GM18907 (cell line): ENCODE data around the gene JAM3.

Experiments
- ATAC-seq: cut with Tn5 transposase; IDR thresholded peaks from one replicate; pipeline ENCODE4 v1.9.1; 2021; ENCODE audit warnings: mild to moderate bottlenecking, moderate library complexity; ENCODE audit not compliant: unreplicated experiment

Gene JAM3

DNA sequence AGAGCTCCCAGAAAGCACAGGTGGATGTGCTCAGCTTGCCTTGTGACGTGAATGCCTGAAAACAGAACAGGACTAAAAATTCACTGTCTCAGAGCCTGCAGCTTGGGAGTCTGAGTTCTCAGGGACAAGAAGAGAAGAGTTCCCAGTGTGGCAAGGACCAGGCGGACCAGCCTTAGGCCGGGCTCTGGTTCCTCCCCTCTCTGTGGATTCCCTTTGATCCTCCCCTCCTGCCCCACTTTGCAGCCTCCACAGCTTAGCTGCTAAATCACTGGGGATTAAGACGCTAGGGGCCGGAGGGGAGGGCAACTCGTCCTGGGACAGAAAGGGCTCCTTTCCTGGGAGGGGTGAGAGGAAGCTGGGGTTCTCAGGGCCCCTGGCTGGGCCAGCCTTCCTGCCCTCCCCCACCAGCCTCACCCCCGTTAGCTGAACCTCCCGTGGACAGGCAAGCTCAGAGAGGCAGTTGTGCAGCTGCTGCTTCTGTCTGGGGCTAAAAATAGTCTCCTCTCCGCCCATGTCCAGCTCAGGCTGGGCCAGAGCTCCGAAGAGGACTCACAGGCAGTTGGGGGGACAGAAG, 29.9 kb upstream of the JAM3 start:
- ATAC-seq = no peak

DNA sequence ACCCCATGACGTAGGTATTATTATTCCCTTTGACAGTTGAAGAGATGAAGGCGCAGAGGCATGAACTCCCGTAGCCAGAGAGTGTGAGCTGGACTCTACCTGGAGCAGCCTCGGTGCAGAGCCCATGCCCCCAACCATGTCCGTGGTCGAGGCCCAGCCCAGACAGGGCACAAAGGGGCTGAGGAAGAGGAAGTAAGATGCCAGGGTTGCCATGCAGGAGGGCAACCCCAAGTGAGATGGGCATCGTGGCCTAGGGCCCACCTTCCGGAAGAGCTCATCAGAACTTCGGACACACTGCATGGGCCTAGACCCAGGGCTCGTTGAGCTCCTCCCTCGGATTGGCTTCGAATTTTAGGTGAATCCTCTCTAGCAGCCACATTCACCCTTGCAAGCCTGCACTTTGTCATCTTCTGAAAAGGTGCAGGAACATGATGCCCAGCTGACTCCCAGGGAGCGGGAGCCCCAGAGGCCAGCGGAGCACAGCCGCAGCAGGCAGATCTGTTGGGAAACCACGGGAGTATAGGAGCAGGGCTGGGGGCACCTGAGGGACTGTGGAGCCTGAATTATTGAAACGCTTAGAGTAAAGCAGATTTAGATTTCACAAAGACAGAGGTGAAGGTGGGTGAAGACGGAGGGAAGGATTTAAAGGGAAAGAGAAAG, 29.0 kb upstream of the JAM3 start:
- ATAC-seq = no peak

DNA sequence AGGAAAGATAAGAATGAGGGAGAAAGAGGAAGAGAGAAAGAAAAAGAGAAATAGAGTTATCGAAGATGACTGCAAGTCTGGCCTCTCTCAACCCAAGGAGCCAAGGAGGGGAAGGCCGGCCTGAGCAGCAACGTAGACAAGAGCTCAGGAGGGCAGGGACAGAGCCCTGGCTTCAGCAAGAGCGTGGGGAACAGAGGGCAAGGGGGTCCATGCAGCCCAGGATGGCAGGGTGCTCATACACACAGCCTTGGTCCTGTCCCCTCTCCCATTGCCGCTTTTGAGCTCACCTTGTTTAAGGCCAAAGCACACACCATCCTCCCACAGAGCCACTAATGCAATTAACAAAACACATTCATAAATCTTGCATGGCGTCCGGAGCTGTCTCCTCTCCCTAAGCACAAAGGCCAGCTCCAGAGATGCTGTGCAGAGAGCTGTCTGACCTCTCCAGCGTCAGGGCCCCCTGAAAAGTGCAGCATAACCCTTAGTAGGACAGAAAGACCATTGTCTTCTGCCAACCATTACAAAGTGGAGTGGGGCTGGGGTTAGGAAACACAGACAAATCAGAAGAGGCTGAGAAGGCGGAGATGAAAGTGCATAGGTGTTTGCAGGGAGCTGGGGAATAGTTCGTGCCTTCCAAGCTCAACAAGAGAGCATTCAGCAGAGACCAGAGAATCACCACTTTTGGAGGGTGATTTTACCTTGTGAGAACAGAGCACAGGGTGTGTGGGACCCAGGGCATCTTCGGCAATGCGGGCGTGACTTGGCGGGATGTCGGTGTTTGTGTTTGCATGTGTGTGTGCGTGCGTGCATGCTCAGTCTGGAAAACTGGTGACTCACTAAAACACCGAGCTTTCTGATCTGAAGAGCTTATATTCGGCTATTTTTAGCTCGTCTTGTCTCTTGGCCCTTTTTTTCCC, 28.2 kb upstream of the JAM3 start:
- ATAC-seq = no peak

DNA sequence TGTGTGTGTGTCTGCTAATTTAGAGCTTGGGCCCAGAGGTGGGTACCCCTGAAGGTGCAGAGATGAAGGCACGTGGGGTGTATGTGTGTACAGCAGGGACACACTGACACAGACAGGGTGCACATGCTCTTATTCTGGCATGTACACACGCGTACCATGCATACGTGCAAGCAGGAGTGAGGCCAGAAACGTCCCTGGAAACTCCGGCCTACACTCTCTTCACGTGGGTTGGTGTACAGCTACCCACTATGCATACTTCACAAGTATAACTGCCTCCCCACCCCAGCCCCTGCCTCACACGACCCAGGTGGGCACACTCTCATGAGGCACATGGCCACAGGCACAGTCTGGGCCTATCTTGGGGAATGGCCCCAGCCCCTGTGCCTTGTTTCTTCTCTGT, 27.5 kb upstream of the JAM3 start:
- ATAC-seq = no peak

DNA sequence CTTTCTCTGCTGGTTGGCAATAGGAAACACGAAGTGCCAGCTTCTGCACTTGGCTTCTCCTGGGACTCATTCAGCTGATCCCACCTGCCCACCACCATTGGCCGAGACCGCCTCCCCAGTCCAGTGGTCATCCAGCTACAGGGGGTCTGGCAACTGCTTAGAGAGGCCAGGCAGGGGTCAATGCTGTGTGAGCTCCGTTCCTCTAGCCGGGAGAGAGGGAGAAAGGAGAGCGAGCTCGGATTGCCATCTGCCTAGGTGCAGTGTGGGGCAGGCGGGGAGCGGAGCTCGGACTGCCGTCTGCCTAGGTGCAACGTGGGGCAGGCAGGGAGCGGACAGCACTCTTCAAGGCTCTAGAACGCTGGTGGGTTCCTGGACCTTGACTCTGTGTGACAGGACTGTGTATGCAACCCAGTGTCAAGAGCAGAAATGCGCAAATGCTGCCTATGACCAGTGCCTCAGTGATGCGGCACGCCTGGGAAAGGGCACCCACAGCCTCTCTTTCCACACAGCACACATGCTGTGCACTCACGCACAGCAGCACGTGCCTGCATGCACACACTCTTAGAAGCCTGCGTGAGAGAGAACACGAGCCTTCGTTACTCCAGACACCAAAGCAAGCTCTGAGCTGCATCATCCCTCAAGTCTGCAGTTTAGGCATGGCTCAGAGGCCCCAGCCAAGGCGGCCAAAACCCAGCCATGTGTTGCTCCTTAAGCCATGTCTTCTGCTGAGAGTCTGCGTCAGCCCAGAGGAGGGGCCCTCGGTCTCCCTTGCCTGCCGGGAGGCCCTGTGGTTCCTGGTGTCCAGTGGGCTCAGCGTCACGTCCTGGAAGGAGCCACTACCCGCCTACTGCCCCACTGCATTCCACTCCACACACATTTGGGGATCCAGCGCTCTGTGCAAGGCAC, 26.8 kb upstream of the JAM3 start:
- no peak for ATAC-seq

DNA sequence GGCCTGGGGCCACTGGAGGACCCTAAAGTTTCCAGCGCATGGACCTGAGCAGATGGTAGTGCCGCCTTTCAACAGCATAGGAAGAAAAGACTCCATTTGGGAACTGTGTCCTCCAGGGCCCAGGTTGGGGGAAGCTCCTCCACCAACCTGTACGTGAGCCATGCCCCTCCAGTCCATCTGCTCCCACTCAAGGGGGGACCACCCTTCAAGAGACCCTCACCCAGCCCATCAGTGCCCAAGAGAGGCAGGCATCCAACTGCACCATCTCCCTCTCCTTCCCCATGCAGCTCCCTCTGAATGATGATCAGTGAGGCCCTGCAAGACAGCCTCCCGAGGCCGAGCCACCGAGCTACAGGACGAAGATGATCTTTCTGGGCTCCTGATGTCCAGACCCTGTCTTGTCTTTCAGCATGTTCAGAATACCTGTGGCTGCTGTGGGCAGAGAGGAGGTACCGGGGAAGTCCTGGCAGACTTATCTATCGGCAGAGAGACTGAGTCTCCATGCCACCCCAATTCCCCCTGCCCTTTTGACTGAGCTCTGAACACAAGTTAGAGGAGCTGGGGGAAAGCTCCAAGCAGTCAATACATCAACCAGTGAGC, 25.0 kb upstream of the JAM3 start:
- ATAC-seq = no peak

DNA sequence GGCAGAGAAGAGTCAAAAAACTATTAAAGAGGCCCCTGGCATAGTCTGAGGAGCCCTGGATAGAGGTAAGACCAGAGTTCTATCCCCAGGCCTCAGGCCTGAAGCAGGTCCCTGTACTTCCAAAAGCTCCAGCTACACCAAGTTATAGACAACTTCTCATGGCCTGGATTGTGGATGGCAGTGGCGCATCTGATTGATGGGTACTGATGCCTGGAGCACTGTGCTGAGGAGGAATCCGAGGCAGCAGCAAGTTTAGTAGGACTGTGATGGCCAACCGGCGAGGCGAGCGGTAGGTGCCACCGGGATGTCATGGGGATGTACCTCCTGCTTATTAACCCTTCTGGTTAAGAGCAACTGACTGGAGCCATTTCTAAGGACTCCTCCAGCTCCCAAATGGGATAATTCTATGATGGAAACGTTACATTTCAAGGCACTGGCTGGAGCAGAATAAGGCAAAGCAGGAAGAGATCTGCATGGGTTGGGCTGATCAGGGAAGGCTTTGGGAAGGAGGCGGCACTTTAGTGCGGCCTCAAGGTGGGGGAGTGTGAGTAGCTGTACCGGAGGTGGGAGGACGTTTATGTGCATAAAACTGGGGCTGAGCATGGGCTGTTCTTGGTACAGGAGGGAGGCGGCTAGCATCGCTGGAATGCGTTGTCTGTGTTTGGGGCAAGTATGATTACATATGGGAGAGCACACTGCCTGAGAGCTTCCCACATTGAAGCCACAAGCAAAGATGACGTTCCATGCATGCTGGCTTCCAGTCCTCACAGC, 24.2 kb upstream of the JAM3 start:
- ATAC-seq = no peak

DNA sequence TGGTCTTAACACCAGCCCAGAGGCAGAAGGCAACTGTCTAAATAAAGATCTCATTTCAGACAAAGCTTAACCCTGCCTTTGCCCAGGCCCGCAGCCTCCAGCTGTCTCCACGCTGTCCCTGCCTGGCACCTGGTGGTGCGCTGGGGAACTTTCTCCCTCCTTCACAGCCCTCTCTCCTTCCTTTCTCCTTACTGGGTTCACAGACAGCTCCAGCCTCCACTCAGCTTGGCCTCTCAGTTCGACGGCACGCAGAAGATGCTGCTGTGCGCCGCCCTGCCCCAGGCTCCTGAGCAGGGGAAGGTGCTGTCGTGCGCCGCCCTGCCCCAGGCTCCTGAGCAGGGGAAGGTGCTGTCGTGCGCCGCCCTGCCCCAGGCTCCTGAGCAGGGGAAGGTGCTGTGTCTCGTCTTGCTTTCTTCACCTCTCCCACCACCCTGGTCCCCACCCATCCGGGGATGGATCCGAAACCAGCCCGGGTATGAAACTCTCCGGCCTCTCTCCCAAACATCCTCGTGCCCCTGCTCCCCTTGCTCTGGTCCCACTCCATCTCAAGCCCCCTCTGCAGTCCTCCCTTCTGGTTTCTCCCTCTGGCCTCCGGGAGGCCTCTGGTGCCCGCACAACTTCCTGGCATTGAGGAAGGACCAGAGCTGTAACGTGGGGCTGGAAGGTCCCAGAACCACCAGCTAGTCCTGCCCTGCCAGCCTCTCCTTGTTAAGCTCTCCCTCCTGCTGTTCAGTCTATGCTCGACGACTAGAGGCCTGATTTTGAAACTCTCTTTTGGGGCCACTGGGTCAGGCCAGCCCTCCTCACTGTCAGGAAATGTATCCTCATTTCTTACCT, 22.9 kb upstream of the JAM3 start:
- ATAC-seq = no peak

DNA sequence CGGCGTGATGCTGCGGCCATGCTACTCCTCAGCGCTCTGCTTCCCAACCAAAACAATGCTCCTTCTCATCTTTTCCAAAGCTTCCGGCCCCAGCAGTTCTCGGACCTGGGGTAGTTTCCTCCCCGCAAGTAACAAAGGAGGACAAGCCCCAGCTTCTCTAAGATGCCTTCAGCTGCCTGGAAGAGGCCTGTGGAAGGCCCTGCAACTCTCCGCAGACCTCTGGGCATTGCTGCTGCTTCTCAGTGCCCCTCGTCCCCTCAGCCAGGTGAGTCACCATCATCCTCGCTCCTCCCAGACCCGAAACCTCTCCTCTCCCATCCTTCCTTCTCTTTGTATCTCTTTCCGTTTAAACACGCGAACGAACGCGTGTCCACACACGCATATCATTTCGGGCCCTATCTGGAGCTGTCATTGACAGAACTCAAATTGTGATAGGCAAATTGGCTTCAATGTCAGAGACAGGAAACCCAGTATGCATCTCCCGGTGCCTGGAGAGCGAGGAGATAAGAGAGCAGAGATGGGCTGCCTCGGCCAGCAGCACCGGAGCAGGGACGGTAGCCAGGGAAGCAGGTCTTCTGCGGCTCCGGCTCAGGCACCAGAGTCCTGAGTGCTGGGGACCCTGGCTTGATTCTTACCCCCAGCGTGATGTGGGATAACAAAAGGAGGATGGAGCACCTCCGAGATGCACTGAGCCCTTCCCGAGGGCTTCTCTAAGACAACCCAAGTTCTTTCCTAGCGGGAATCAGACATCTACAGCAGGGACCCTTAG, 22.0 kb upstream of the JAM3 start:
- no peak for ATAC-seq

DNA sequence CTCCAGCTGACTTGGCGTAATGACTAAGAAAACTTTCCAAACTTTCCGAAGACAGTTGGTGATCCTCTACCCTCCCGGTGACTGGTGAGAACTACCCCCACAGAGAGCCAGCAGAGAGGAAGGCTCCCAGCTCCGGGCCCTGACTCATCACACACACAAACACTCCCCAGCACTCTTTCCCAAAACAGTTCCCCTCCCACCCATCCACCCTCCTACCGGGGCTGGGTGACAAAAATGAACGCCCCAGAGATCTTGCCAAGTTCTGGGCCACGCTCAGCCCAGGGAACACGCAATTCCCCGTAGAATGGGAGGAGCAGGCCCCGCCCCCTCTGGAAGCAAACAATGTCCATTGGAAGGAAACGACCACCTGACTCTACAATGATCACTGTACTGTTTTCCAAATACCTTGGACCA, 21.3 kb upstream of the JAM3 start:
- no peak for ATAC-seq

DNA sequence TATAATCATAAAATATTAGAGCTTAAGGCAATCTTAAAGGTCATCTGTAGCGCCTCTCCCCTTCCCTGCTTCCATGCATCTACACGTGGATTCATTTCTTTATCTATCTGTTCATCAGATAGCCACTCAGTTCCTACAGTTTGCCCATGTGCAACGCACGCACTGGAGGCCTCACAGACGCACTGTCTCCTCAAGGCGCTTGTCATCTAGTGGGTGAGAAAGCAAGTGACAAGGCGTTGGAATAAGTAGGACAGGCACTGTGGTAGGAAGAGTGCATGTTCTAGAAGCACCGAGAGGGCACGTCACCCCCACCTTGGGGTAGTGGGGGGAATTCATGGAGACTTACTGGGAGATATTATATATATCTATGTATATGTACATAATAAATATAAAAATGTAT, 20.8 kb upstream of the JAM3 start:
- no peak for ATAC-seq

DNA sequence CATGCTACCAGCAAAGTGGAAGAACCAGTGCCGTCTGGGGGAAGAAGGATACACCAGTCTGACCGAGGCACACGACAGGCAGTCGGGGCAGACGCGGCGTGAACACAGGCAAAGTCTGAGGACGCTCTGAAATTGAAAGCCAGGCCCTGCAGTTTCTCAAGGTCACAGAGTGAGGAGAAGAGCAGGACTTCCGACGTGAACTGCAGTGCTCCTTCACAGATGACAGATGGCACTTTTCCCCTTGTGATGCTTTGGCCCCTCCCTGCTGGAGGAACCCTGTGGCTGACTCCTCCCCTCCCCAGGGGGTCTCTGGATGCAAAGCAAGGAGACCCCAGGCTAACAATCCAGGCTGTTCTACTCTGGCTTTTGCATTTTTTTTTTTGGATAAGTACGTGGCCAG, 19.6 kb upstream of the JAM3 start:
- ATAC-seq = no peak

DNA sequence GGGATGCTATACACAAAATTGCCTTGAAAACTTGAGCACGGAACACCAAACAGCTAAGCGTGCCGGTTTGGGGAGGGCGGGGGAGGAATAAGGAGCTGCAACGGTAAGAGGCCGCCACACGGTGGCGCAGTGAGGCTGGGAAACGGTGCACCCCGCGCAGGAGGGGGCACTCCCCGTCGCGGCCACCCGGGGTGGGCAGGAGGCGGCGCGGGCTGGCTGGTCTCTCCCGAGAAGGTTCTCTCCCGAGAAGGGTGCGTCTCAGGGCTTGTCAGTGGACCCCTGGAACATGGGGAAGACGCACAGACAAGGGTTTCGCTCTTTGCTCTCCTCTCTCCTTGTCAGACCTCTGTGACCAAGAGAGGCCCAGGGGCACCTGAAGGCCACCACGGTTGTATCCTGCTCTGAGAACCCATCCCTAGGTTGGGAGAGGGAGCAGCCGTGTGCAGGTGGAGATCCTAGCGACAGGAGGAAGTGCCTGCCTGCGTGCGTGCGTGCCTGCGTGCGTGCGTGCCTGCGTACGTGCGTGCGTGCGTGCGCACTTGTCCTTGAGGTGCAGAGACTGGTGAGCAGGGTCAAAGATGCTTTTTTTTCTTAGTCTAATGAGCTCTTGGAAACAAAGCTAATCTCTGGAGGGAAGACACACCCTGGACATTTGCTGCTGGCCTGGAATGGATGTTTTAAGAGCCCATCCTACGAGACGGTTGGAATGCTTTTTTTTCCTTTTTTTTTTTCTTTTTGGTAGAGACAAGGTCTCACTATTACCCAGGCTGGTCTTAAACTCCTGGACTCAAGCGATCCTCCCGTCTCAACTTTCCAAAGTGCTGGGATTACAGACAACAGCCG, 18.1 kb upstream of the JAM3 start:
- peak; percentile 78 for ATAC-seq

DNA sequence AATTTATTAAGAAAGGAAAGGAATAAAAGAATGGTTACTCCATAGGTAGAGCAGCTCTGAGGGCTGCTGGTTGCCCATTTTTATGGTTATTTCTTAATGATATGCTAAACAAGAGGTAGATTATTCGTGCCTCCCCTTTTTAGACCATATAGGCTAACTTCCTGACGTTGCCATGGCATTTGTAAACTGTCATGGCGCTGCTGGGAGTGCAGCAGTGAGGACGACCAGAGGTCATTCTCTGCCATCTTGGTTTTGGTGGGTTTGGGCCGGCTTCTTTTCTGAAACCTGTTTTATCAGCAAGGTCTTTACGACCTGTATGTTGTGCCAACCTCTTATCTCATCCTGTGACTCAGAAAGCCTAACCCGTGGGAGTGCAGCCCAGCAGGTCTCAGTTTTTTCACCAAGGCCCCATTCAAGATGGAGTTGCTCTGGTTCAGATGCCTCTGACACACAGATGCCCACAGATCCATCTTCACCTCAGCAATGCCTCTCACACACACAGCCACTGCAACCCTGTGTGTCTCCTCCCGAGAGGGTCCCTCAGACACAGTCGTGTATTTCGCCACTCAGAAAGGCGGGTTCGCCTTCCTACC, 16.4 kb upstream of the JAM3 start:
- ATAC-seq = no peak

DNA sequence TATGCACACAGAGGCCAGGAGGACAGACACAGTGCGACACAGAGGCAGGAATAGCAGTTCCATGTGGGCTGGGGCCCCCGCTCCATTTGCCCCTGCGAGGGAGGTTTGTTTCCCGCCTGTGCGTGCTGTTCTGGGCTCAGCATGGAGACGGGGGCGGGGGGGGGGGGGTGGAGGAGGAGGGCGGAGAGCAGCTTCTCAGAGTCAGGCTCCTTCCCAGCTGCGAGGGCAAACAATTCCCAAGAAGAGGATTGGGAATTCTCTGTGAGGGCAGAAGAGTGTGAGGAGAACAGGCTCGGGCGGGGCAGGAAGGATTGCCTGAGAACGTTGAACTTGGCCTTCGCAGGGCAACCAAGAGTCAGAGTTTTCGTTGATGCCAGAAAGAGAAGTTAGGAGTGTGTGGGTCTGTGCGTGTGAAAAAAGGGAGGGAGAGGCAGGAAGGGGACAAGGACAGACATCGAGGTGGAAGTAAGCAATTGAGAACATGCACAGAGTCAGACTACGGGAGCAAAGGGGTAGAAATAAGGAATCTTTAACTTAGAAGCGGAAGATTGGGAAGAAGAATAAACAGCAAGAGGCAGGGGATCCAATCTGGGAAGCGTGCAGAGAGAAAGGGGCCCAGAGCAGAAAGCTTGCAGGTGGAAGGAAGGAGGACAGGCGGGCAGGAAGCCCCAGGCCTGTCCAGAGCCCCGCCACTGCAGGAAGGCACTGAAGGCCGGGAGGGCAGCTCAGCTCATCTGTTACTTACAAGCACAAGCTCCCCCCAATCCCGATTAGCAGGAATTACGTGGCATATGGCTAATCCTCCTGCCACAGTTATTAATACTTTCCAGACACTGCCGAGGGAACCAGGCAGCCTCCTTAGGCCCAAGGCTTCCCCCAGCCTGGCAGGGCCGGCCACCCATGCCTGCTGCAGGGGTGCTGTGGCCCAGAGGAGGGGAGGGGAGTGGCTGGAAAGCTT, 15.6 kb upstream of the JAM3 start:
- no peak for ATAC-seq

DNA sequence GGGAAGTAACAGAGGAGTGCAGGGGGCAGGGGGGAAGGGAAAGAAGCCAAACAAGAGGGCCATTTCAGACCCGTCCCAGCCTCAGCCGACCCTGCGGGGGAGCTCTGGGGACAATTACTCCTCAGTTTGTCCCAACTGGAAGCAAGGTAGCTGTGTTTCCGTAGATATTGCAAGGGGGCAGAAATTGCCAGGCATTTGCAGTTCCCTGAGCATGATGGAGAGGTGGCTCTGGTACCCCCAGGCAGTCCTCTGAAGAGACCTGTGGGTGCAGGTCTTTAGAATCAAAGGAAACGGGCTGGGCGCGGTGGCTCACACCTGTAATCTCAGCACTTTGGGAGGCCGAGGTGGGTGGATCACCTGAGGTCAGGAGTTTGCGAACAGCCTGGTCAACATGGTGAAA, 13.8 kb upstream of the JAM3 start:
- ATAC-seq = no peak
